ENCODE results near the gene RUNX1. TPM values are rescaled to one million over a fixed set of nuclear protein-coding genes. Genes with fewer than 3 reads are reported as not detected.

The RUNX1 gene
- total RNA-seq, 1 donor, result 40.9 TPM

- Histone ChIP-seq H3K9me3 (ENCODE audit: low read depth, low read length) (no peaks in the 10 kb centered on the region), H3K36me3 (ENCODE audit: insufficient read depth, low read length) (no peaks in the 10 kb centered on the region), H3K4me1 (ENCODE audit: insufficient read depth, low read length) (no peaks in the 10 kb centered on the region), H3K27ac (ENCODE audit: low read depth, low read length) (no peak overlapping the region), H3K4me2 (ENCODE audit: insufficient read depth, low read length) (no peak overlapping the region), H3K27me3 (ENCODE audit: insufficient read depth, low read length) (no peaks in the 10 kb centered on the region), H4K20me1 (ENCODE audit: insufficient read depth, low read length) (peaks cover 3% of the 10 kb centered on the region), H3K4me3 (ENCODE audit: insufficient read depth, low read length) (no peak overlapping the region), H2AFZ (ENCODE audit: low read length) (no peak overlapping the region), H3K79me2 (ENCODE audit: insufficient read depth, low read length) (peaks cover 6% of the 10 kb centered on the region)
- DNase-seq (ENCODE audit: insufficient read length, low spot score, missing footprints), result no peak
- TF ChIP-seq, protein P1, sequence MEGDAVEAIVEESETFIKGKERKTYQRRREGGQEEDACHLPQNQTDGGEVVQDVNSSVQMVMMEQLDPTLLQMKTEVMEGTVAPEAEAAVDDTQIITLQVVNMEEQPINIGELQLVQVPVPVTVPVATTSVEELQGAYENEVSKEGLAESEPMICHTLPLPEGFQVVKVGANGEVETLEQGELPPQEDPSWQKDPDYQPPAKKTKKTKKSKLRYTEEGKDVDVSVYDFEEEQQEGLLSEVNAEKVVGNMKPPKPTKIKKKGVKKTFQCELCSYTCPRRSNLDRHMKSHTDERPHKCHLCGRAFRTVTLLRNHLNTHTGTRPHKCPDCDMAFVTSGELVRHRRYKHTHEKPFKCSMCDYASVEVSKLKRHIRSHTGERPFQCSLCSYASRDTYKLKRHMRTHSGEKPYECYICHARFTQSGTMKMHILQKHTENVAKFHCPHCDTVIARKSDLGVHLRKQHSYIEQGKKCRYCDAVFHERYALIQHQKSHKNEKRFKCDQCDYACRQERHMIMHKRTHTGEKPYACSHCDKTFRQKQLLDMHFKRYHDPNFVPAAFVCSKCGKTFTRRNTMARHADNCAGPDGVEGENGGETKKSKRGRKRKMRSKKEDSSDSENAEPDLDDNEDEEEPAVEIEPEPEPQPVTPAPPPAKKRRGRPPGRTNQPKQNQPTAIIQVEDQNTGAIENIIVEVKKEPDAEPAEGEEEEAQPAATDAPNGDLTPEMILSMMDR (IDR thresholded peaks at IDR 0.05; ENCODE audit: extremely low read depth, low read depth, low read length), result no peak
Measured at GRCh38 chr21:35016517-35017188, 32.4 kb downstream of the RUNX1 start.

- H2AFZ ChIP-seq (ENCODE audit: low read length), result no peak overlapping the region
- no peaks in the 10 kb centered on the region for H3K36me3 ChIP-seq (ENCODE audit: insufficient read depth, low read length)
- TF ChIP-seq, protein P1 (IDR thresholded peaks at IDR 0.05; ENCODE audit: extremely low read depth, low read depth, low read length), result no peak
- H3K79me2 ChIP-seq (ENCODE audit: insufficient read depth, low read length), result peaks cover 6% of the 10 kb centered on the region
- no peak for DNase-seq (ENCODE audit: insufficient read length, low spot score, missing footprints)
- H3K4me2 ChIP-seq (ENCODE audit: insufficient read depth, low read length), result no peak overlapping the region
- H3K27ac ChIP-seq (ENCODE audit: low read depth, low read length), result no peak overlapping the region
- no peak overlapping the region for H3K4me3 ChIP-seq (ENCODE audit: insufficient read depth, low read length)
- no peaks in the 10 kb centered on the region for H3K4me1 ChIP-seq (ENCODE audit: insufficient read depth, low read length)
- H3K27me3 ChIP-seq (ENCODE audit: insufficient read depth, low read length), result no peaks in the 10 kb centered on the region
- peaks cover 3% of the 10 kb centered on the region for H4K20me1 ChIP-seq (ENCODE audit: insufficient read depth, low read length)
- H3K9me3 ChIP-seq (ENCODE audit: low read depth, low read length), result no peaks in the 10 kb centered on the region
Measured at GRCh38 chr21:35016071-35016470, 33.0 kb downstream of the RUNX1 start.

- no peaks in the 10 kb centered on the region for H3K36me3 ChIP-seq (ENCODE audit: insufficient read depth, low read length)
- no peak for DNase-seq (ENCODE audit: insufficient read length, low spot score, missing footprints)
- peaks cover 6% of the 10 kb centered on the region for H3K79me2 ChIP-seq (ENCODE audit: insufficient read depth, low read length)
- TF ChIP-seq, protein P1 (IDR thresholded peaks at IDR 0.05; ENCODE audit: extremely low read depth, low read depth, low read length), result no peak
- no peaks in the 10 kb centered on the region for H3K9me3 ChIP-seq (ENCODE audit: low read depth, low read length)
- no peak overlapping the region for H2AFZ ChIP-seq (ENCODE audit: low read length)
- H3K4me1 ChIP-seq (ENCODE audit: insufficient read depth, low read length), result no peaks in the 10 kb centered on the region
- H3K4me2 ChIP-seq (ENCODE audit: insufficient read depth, low read length), result no peak overlapping the region
- H3K4me3 ChIP-seq (ENCODE audit: insufficient read depth, low read length), result no peak overlapping the region
- no peak overlapping the region for H3K27ac ChIP-seq (ENCODE audit: low read depth, low read length)
- H3K27me3 ChIP-seq (ENCODE audit: insufficient read depth, low read length), result no peaks in the 10 kb centered on the region
- peaks cover 3% of the 10 kb centered on the region for H4K20me1 ChIP-seq (ENCODE audit: insufficient read depth, low read length)
Measured at GRCh38 chr21:35015435-35016024, 33.6 kb downstream of the RUNX1 start.

- H3K36me3 ChIP-seq (ENCODE audit: insufficient read depth, low read length), result no peaks in the 10 kb centered on the region
- no peaks in the 10 kb centered on the region for H3K9me3 ChIP-seq (ENCODE audit: low read depth, low read length)
- no peak for DNase-seq (ENCODE audit: insufficient read length, low spot score, missing footprints)
- no peaks in the 10 kb centered on the region for H3K27me3 ChIP-seq (ENCODE audit: insufficient read depth, low read length)
- H3K4me3 ChIP-seq (ENCODE audit: insufficient read depth, low read length), result no peak overlapping the region
- TF ChIP-seq, protein P1 (IDR thresholded peaks at IDR 0.05; ENCODE audit: extremely low read depth, low read depth, low read length), result no peak
- no peak overlapping the region for H3K27ac ChIP-seq (ENCODE audit: low read depth, low read length)
- no peaks in the 10 kb centered on the region for H4K20me1 ChIP-seq (ENCODE audit: insufficient read depth, low read length)
- no peak overlapping the region for H2AFZ ChIP-seq (ENCODE audit: low read length)
- no peaks in the 10 kb centered on the region for H3K4me1 ChIP-seq (ENCODE audit: insufficient read depth, low read length)
- H3K79me2 ChIP-seq (ENCODE audit: insufficient read depth, low read length), result peaks cover 4% of the 10 kb centered on the region
- H3K4me2 ChIP-seq (ENCODE audit: insufficient read depth, low read length), result no peak overlapping the region
Measured at GRCh38 chr21:35014302-35015041, 34.6 kb downstream of the RUNX1 start.

All from osteoblast (primary cell).